Cardiac fibroblast (primary cell): ENCODE measurements around the gene CIAO2B.
"Not testable (repeated sequence)": the region's sequence is repeated elsewhere in the genome, so short reads cannot be mapped to it uniquely, and the experiment has no call there.

Source experiments
- DNase-seq, 2 donors: peaks; one replicate each; pipeline versions ENCODE4 v3.0.0 to v3.0.0-alpha.2; 2010; ENCODE audit warnings: low read depth in 2 of 2
- H3K4me3 ChIP-seq, 2 donors: replicated peaks in 1 of 2; 1 replicate in 1 of 2; 2 replicates in 1 of 2; pipeline ENCODE4 v1.5.1; 2011; ENCODE audit warnings: low read depth in 2 of 2, low read length in 2 of 2, mild to moderate bottlenecking in 2 of 2, moderate library complexity in 1 of 2
- TF ChIP-seq, protein P1 (sequence below): IDR thresholded peaks from one replicate; pipeline ENCODE4 v1.5.1; 2011; ENCODE audit warnings: low read depth, mild to moderate bottlenecking, low read length, inconsistent platforms

CIAO2B gene

DNA sequence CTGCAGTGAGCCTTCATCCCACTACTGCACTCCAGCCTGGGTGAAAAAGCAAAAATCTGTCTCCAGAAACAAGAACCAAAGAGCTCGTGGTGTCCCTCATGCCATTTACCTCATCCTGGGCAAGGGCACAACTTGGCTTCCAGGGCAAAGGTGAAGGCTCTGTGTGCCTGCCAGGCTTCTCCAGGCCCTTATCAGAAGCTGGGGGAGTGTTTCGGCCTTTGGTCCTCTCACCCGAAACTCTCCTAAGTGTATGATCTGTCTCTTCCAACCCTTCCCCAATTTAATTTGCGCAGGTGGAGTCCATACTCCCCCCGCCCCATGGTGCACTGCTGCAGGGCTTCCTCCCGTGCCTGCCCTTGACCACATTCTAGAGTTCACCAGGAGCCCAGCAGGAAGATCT lies 2.3 kb upstream of the CIAO2B start:
- H3K4me3 ChIP-seq, result no peak overlapping the region
- TF ChIP-seq, protein P1, sequence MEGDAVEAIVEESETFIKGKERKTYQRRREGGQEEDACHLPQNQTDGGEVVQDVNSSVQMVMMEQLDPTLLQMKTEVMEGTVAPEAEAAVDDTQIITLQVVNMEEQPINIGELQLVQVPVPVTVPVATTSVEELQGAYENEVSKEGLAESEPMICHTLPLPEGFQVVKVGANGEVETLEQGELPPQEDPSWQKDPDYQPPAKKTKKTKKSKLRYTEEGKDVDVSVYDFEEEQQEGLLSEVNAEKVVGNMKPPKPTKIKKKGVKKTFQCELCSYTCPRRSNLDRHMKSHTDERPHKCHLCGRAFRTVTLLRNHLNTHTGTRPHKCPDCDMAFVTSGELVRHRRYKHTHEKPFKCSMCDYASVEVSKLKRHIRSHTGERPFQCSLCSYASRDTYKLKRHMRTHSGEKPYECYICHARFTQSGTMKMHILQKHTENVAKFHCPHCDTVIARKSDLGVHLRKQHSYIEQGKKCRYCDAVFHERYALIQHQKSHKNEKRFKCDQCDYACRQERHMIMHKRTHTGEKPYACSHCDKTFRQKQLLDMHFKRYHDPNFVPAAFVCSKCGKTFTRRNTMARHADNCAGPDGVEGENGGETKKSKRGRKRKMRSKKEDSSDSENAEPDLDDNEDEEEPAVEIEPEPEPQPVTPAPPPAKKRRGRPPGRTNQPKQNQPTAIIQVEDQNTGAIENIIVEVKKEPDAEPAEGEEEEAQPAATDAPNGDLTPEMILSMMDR, result no peak
- no peak for DNase-seq

DNA sequence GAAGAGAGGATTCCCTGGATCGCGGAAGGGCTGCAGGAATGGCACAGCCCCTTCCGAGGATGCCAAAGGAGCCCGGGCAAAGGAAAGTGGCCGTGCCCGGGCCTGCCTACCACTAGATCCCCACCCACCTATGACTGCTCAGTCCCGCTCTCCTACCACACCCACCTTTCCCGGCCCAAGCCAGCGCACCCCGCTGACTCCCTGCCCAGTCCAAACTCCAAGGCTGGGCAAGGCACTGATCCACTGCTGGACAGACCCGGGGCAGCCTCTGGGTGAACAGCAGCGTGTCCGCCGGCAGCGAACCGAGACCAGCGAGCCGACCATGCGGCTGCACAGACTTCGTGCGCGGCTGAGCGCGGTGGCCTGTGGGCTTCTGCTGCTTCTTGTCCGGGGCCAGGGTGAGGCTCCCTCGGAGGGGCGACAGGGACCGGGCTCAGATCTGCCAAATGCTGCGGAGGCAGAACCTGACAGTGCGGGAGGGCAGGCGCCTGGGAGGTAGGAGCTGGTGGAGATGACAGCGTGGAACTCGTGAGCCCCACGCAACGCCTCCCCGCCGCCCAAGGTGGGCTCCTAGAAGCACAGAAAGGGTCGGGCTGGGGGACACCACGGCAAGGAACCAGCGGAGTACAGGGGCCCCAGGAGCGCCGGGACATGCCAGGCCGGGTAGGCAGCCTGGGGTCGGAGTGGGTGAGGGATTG lies 1.3 kb upstream of the CIAO2B start, which contains the start of gene CES2:
CES2 (plus strand) TSS at position 203 of the 698 bp plus-strand sequence; CDS start at position 323, 120 bp downstream.
- H3K4me3 ChIP-seq, result peak within 1 kb of the TSS; percentile 98 to 99
- TF ChIP-seq, protein P1, result no peak
- peak; percentile 40 to 46 for DNase-seq

DNA sequence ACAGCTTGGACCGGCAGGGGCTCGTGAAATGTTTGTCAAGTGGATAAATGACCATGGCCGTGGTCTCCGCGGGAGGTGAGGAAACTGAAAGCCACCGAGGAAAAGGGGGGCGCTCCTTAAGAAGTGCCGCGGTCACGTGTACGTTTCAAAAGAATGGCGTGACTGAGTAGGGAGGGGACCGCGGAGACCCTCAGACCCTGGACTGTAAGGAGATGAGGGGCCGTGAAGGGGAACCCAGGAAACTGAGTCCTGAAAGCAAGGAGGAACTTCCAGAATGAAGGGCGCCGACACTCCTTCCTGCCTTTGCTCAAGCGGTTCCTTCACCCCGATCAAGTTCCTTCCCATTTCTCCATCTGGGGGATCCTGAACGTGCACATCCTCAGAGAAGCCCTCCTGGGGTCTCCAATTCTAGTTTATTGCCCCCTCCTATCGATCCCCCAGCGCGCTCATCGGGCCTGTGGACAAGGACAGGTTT lies 674 bp upstream of the CIAO2B start:
- not testable (repeated sequence) for DNase-seq
- H3K4me3 ChIP-seq, result peak overlapping the region; percentile 98 to 99

DNA sequence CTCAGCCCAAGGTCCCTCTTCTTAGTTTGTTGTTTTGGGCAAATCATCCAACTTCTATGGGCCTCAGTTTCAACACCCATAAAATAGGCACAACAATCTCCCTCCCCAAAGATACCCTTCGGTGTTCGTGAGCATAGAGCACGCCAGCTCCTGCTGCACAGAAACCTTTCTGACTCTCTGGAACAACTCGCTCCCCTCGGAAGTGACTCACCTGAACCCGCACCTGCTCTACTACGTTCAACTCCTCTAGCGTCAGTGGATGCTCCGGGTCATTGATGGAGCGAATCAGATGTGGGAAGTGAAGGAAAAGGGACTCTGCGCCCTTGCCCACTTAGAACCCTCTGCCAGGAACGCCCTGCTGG lies 445 bp downstream of the CIAO2B start:
- DNase-seq, result peak in 1 of 2 donors; percentile 35
- TF ChIP-seq, protein P1, result no peak
- peak overlapping the region; percentile 98 to 99 for H3K4me3 ChIP-seq

DNA sequence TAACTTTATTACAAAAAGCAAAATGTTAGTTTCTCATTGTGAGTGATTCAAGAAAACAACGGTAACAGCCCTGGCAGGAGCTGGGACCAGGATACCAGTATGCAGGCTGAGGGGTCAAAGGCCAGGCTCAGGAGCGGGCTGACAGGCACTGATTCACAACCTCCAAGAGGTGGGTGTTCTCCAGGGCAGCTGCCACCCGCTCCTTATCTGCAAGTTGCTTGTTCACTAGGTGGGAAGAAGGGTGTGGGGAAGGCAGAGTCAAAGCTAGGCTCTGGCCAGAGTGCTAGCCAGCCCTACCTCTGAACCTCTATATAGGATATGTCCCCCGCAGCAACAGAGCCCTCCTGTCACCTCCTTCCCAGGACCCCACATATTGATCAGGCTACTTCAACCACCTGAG lies 2.1 kb downstream of the CIAO2B start:
- no peak overlapping the region for H3K4me3 ChIP-seq
- TF ChIP-seq, protein P1, result no peak
- DNase-seq, result no peak

DNA sequence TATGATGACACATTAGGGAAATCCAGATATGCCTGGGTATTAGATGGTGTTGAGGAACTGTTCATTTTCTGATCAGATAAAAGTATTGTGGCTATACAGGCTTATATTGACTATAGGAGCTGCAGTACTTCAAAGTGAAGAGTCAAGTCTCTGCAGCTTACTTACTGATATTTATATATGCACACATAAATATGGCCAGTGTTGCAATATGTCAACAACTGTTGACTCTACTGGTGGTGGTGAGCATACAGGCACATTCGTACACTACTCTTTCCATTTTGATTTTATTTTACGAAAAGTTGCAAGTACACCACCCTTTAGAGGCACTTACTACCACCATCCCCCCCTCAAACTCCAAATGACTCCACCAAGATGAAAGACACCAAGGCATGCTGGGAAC lies 2.5 kb downstream of the CIAO2B start:
- TF ChIP-seq, protein P1, result no peak
- no peak overlapping the region for H3K4me3 ChIP-seq
- no peak for DNase-seq

DNA sequence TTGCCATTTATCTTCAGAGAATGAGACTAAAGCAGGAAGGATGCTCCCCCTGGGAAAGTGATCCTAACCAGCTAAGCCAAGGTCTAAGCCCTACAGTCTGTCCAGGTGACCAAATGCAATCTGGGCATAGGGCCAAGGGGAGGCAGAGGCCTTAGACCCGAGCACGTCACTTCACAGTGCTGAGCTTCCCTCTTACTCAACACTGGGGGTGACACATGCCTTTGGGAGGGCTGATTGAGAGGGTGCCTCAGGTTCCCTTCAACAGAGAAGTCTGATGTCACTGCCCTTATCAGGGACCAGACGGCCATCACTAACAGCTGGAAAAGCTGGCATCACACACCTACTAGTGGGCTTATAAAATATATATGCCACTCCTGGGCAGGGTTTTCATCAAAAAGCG lies 4.0 kb downstream of the CIAO2B start:
- no peak overlapping the region for H3K4me3 ChIP-seq
- TF ChIP-seq, protein P1, result no peak
- peak; percentile 54 to 81 for DNase-seq
